Activated CD4-positive, alpha-beta T cell treated with anti-CD3 and anti-CD28 coated beads, Interleukin-2, amount 50 U/mL, for 4 hours (primary cell): ENCODE measurements around the gene ATP9B.

Source experiments
- DNase-seq, 2 experiments: peaks; one replicate each; pipeline ENCODE4 v3.0.0-alpha.2; 2020

The ATP9B gene, protein sequence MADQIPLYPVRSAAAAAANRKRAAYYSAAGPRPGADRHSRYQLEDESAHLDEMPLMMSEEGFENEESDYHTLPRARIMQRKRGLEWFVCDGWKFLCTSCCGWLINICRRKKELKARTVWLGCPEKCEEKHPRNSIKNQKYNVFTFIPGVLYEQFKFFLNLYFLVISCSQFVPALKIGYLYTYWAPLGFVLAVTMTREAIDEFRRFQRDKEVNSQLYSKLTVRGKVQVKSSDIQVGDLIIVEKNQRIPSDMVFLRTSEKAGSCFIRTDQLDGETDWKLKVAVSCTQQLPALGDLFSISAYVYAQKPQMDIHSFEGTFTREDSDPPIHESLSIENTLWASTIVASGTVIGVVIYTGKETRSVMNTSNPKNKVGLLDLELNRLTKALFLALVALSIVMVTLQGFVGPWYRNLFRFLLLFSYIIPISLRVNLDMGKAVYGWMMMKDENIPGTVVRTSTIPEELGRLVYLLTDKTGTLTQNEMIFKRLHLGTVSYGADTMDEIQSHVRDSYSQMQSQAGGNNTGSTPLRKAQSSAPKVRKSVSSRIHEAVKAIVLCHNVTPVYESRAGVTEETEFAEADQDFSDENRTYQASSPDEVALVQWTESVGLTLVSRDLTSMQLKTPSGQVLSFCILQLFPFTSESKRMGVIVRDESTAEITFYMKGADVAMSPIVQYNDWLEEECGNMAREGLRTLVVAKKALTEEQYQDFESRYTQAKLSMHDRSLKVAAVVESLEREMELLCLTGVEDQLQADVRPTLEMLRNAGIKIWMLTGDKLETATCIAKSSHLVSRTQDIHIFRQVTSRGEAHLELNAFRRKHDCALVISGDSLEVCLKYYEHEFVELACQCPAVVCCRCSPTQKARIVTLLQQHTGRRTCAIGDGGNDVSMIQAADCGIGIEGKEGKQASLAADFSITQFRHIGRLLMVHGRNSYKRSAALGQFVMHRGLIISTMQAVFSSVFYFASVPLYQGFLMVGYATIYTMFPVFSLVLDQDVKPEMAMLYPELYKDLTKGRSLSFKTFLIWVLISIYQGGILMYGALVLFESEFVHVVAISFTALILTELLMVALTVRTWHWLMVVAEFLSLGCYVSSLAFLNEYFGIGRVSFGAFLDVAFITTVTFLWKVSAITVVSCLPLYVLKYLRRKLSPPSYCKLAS

DNA sequence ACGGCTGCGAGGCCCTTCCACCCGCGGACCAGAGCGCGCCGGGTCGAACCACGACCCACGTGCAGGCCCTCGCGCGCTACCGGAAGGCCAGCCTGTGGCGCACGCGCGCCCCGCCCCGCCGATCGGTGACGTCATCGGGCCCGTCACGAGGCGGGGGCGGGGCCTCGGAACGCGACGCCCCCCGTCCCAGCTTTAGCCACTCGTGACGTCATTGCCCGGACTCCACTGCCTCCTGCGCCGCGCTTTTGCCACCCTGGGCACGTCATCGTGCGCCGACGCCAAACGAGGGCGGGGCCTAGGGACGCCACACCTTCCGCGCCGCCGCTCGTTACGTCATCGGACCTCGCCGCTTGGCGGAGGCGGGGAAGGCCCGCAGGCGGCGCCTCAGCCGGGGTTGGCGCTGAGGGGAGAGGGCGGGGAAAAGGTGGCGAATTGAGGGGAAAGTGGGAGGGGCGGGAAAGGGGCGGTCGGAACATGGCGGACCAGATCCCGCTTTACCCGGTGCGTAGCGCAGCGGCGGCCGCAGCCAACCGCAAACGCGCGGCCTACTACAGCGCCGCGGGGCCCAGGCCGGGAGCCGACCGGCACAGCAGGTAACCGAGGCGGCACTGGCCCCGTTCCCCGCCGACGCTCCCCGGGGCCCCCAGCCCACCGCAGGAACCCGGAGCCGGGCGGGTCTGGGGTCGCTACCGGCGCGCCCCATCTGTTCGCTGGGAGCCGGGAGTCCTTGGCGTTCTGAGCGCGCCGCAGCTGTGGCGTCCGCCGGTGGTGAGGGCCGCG lies at the start of gene ATP9B:
TSS of gene ATP9B (plus strand) at position 458 of the 780 bp plus-strand sequence. CDS start at position 475, 17 bp downstream.
- peak; percentile 98 for DNase-seq

DNA sequence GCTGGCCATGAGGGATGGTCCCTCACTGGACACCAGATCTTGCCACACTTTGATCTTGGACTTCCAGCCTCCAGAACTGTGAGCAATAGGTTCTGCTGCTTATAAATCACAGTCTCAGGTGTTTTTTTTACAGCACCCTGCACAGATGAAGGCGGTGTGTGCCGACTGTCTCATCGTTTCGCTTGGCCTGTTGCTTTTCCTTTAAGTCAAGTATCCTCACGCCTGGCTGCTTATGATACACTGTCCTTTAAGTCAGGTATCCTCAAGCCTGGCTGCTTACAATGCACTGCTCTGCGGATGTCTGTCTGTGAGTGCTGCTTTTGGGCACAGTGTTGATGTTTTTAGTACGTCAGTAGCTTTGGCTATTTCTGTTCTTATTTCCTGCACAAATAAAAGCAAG lies 49.3 kb upstream of the ATP9B start:
- no peak for DNase-seq

DNA sequence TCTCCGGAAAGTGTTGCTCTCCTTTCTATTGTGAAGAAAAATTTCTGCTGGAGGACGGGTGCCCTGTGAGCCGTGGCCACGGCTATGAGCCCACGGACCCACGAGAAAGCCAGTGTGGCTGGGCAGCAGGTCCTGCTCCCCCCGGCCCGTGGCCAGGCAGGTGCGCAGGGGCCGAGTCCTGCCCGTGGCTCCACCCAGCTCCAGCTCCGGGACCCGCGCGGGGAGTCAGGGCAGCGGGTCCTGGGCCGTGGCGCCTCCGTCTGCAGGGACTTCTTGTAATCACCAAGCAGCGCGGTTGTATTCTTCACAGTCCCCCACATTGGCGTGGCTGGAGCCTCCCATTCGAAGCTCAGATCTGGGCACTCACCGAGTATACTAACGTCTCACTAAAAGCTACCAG lies 46.6 kb upstream of the ATP9B start:
- no peak for DNase-seq

DNA sequence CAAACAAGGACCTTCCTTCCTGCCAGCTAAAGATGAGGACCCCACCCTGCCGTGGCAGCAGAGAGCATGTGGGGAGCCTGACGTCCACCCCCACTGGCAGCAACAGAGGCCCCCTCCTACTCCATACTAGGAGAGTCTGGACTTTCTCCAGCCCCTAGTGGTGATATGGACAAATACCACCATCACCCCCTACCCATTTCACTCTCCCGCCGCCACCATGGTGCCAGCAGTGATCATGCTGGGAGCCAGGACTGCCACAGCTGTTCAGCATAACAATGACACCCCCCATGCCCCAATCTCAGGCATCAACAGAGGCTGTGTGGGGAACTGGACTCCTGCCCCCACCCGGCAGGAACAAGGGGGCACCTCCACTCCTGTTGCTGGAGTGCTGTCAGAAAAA lies 42.7 kb upstream of the ATP9B start:
- DNase-seq = no peak

DNA sequence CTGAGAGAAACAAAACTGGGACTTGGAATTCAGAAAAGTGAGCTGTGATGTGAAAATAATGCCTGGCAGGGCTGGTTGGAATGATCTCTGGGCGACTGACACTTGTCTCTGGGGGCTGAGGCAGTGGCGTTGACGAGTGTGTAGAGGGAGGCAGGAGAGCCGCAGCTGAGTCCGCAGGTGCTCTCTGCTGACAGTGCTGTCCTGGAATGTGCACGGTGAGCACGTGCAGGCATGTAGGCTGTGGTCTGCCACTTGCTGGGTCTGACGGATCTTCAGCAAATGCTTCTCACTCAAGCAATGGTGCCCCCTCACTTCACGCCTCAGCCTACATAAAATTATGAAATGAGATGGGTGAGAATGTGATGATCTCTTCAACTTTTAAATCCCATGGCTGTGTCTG lies 38.5 kb upstream of the ATP9B start:
- no peak for DNase-seq

DNA sequence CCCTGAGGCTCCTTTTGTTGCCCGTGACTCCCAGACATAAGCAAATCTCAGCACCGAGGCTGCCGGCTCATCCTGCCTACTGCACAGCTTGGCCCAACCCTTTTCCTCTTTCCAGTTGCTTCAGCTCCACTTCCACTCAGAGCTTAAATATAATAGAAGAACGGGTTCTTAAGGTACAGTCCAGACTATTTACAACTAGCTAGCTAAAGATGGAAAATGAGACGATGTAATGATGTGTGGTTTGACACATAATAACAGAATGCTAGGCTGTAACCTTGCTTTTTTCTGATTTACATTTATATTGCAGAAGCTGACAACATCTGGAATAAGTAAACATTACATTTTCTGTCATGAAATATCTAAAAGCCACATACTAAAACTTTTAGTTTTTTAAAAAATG lies 26.9 kb upstream of the ATP9B start:
- DNase-seq = no peak

DNA sequence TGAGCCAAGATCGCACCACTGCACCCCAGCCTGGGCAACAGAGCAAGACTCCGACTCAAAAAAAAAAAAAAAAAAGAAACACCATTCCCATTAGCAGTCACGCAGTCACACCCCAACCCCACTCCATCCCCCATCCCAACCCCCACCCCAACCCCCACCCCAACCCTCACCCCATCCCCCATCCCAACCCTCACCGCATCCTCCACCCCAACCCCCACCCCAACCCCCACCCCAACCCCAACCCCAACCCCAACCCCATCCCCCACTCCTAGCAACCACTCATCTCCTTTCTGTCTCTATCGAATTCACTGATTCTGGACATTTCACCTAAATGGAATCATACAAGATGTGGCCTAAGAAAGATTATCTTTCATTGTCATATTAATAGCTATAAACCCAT lies 25.9 kb upstream of the ATP9B start:
- DNase-seq = no peak

DNA sequence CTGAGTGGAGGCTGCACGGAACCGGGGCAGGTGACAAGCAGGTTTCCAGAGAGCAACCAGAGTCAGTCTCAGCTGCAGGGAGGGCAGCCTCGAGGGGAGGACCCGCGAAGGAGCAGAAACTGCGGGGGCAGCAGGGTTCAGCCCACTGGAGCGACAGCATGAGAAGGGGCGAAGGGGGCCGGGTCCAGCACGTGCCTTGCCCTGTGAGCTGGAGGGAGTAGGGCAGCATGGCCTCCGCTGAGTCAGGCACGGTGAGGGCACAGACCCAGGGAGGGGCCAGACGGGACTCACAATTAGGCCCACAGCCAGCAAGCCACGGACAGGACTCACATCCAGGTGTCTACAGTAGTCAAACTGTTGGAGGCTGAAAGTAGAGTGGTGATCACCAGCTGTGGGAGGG lies 22.7 kb upstream of the ATP9B start:
- DNase-seq = no peak

DNA sequence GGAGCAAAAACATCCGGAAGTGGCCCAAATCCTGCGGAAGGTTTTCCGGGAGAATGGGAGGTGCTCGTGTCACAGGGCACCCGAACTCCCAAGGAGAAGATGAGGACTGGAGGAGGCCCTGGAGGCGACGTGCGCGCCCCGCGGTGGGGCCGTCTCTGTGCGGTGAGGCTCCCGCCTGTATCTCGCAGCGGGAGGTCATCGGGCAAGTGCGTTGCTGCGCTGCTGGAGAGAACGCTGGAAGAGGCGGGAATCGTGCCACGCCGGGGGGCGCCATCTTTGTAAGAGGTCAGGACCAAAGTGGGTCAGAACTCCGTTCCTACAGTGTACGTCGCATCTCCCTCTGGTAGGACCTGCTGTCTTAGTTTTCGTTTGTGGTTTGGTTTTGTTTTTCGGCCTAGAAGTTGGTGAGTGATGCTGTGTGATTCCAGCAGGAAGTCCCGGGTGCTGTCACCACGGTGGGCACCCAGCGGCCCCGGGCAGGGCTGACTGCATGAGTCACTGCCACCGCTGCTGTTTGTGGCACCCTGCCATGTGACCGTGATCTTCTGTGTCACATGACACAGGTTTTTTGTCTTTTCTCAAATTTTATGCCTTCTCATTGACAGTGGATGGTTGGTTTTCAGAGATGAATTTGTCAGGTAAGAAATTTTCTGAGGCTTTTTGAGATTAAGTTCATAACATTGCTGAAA lies 21.5 kb upstream of the ATP9B start:
- DNase-seq = no peak

DNA sequence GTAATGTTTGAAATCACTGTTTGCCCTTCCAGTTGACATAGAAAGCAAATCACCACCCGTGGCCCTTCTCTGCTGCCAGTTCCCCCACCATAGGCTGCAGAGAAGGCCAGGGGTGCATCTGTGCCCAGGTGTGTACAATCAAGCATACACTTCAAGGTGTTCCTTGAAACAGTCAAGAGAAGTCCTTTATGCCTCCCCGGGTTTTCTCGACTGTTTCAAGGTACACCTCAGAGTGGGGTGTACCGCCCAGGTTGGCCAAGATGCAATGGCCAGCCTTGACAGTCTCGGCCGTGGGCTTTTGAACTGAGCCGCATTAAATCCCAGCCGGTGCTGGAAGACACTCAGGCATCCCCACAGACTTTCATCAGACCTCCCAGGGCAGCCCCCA lies 21.0 kb upstream of the ATP9B start:
- no peak for DNase-seq

DNA sequence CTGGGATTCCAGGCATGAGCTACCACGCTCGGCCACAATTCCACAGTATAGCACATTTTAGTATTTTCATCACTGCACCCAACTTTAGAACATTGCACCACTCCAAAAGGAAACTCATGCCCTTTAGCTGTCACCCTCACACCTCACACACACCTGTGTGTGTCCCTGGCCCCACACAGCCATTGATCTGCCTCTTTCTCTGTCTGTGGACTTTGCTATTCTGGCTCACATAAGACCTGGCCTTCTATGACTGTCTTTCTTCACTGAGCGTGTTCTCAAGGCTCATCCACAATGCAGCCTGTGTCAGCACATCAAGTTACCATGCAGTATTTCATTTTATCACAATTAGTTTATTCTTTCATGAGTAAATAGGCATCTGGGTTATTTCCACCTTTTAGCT lies 19.7 kb upstream of the ATP9B start:
- no peak for DNase-seq

DNA sequence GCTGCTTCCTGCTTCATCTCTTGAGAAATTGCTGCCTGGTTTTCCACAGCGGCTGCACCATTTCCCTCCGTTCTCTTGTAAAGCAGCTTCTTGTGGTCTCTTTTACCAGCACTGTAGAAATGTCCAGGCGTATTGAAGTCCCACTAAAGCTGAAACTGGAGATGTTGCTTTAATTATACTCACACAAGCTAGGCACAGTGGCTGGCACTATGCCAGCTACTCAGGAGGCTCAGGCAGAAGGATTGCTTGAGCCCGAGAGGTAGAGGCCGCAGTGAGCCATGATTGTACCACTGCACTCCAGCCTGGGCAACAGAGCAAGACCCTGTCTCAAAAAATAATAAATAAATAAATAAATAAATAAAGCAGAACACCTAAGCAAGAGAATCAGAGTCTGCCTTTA lies 19.2 kb upstream of the ATP9B start:
- DNase-seq = no peak

DNA sequence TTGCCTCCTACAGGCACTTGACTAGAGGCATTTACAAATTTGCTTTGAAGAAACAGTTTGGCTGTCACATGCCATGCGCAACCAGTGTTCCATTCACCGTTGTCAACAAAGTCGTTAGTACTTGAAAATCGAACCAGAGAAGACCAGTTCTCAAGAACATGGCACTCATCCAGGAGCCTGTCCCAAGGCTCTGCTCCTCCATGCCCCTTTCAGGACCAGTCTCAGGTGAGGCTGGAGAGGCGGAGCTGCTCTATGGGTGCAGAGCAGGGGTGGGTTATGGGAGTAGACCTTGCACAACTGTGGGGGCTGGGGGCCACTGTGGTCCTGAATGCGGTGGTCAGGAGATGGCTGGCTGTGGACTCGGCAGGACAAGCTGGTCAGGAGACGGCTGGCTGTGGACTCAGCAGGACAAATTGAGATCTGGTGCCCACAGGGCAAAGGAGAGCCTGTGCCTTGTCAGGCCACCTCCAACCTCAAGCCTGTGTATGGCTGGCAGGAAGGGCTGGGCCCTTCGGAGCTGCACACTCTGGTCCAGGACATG lies 12.3 kb upstream of the ATP9B start:
- no peak for DNase-seq

DNA sequence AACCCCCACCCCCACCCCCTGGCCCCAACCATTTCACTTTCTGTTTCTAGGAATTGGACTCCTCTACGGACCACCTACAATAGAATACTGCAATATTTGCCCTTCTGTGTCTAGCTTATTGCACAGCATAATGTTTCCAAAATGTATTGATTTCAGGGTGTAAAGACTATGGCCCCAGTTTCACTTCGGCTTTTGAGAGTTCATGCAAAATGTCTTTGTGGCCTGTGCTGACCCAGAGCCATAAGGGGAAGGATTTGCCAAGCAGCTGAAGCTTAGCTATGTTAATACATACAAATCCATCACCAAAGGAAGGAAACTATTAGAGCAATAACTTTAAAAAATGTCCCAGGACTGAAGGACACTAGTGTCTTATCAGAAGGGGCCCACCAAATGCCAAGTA lies 11.2 kb upstream of the ATP9B start:
- no peak for DNase-seq

DNA sequence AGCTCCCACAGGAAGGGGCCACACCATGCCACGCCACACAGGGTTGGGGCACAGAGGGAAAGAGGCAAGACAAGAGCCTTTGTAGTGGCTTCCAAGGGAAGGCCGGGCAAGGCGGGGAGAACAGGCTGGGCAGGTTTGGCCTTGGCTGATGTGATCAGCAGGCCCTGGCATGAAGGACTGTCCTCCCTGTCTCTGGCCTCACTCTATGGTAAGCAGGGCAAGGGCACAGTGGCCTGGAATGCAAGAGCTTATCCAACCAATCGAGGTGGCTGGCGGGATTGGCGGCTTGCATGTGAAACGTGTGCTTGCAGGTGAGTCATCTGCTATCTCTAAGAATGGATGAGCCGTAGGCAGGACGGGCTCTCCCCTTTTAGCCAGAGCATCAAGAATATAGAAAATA lies 6.4 kb upstream of the ATP9B start:
- no peak for DNase-seq

DNA sequence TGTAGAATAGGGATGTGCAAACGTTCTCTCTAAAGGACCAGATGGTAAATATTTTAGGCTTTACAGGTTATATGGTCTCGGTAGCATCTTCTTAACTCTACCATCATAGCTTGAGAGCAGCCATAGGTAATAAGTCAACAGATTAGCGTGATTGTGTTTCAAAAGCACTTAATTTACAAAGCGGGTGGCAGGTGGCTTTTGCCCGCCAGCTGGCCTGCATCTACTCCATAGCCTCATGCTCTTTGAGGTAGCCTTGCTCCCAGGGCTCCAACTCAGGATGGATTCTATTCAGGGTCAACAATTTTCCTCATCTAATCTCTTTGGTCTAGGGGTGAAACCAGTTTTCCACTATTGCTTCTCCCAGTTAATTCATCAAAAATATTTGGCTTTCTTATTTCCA lies 5.0 kb upstream of the ATP9B start:
- no peak for DNase-seq

DNA sequence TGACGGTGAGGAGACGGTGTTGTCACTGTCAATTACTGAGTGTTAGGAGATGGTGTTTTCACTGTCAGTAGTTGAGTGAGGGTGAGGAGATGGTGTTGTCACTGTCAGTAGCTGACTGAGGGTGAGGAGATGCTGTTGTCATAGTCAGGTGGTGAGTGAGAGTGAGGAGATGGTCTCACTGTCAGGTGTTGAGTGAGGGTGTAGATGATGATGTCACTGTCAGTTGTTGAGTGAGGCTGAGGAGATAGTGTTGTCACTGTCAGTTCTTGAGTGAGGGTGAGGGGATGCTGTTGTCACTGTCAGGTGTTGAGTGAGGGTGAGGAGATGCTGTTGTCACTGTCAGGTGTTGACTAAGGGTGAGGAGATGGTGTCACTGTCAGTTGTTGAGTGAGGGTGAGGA lies 3.4 kb upstream of the ATP9B start:
- DNase-seq = no peak

DNA sequence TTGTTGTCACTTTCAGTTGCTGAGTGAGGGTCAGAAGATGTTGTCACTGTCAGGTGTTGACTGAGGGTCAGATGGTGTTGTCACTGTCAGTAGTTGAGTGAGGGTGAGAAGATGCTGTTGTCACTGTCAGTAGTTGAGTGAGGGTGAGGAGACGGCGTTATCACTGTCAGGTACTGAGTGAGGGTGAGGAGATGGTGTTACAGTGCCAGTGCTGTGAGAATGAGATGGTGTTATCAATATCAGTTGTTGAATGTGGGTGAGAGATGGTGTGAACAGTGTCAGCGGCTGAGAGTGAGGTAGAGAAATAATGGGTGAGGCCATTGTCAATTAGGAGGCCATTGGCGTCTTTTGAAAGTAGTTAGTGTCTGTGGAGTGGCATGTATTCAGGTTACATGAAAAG lies 1.6 kb upstream of the ATP9B start:
- no peak for DNase-seq

DNA sequence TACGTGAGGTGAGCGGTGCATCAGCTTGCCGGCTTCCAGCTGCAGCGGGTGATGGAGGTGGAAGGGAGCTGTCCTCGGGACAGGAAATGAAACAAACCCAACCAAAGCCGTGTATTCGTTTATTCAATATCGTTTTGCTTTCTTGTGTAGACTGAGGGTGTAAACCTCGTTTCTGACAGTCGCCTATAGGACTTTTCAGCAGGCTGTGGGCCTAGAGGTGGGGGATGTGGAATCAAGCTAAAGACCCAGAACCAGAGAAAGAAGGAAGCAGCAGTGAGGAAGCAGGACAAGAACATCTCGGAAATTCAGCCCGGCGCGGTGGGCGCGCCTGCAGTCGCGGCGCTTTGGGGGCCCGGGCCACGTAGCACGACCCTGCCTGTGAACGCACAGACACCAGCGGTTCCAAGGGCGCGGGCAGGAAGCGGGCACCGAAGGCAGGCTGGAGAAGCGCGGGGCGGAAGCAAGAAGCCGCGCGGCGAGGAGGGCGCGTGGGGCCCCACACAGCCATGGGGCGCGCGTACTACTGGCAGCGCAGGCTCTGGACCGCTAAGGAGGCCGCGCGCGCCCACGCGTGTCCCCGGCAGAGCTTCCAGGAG lies 755 bp upstream of the ATP9B start:
- DNase-seq = peak; percentile 28 to 29

DNA sequence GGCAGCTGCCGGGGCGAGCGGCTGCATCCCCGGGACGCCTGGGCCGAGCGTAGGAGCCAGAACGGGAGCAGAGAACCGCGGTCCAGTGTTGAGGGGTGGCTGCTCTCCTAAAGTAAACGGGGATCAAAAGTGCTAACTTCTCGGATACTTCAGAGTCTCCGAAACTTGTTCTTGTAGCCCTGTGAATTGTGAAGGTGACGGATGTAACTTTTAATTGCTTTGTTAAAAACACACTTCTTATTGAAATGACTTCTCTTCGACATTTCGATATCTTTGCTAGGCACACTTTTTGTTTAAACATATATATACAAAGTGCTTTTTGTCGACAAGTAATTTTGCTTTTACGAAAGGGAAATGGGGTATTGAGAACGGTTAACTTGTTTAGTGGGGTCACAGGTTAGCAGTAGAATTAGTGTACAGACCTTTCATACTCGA lies 540 bp downstream of the ATP9B start:
- no peak for DNase-seq

DNA sequence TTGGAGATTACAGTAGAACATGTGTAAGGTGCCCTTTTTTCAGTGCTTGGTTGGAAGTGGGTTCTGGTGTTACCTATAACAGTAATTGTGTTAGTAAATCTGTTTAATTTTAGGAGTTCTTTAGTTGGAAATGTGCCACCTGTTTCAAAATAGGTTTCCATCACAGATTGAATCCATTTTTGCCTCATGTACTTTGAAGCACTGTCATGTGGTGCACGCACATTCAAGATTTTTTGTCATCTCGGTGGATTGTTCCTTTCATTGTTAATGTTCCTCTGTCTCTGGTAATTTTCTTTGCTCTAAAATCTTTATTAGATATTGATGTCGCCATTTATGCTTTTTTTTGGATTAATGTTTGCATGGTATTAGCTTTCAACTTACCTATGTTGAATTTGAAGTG lies 1.3 kb downstream of the ATP9B start:
- DNase-seq = no peak

DNA sequence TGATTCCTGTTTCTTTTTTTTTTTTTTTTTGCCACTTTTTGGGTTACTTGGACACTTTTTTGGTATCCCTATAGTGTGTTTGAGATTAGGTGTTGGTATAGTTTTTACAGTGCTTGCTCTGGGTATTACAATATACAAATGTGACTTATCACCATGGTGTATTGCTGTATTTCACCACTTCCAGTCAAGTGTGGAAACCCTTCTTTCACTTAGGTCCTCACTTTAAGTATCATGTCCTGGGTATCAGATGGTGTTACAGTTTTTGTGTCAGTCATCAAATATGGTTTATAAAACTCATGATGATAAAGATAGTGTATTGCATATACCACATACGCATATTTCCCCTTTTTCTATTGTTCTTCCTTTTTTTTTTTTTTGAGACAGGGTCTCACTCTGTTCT lies 1.8 kb downstream of the ATP9B start:
- no peak for DNase-seq
